Breast epithelium (tissue), 3 donors: ENCODE results near the gene RNLS.

Experiments used
- CTCF ChIP-seq, 3 donors: fragments of 450-650 bp; IDR thresholded peaks; one replicate each; pipeline ENCODE4 v1.5.1; 2016 to 2017; ENCODE audit warnings: antibody characterized with exemption in 3 of 3, mild to moderate bottlenecking in 3 of 3, moderate library complexity in 3 of 3
- POLR2A ChIP-seq: fragments of 450-650 bp; IDR thresholded peaks from one replicate; pipeline ENCODE4 v1.6.1; 2016; ENCODE audit warnings: antibody characterized with exemption, mild to moderate bottlenecking, moderate library complexity
- POLR2AphosphoS5 ChIP-seq, 3 donors: sonication (generic); formaldehyde crosslinking; IDR thresholded peaks; one replicate each; pipeline ENCODE4 v1.6.1; 2017; ENCODE audit warnings: antibody characterized with exemption in 3 of 3

DNA sequence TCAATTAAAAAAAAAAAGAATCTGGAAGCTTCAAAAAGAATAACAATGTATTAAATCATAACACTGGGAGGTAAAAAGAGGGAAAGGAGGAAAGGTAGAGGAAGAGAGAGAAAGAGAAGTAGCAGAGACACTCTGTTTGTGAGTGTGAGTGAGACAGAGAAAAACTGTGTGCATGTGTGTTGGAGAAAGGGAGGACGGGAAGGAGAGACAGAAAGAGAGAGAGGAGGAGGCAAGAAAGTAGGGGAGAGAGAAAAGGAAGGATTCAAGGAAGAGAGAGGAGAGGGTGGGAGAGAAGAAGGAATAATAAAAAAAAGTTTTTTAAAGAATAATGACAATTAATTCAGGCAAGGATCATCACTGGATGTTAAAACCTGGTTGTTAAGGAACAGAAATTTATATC is 77.9 kb downstream of the RNLS start:
- no peak for TF ChIP-seq CTCF (IDR thresholded peaks at IDR 0.05)
- no peak for TF ChIP-seq POLR2A
- no peak for TF ChIP-seq POLR2AphosphoS5 (IDR thresholded peaks at IDR 0.05)
